Epidermal melanocyte (primary cell): ENCODE data around the gene ELMO1.

ENCODE experiments used
- DNase-seq: peaks from one replicate; pipeline ENCODE4 v3.0.0; 2011; ENCODE audit warnings: low spot score; ENCODE audit not compliant: insufficient read length

Gene ELMO1

DNA sequence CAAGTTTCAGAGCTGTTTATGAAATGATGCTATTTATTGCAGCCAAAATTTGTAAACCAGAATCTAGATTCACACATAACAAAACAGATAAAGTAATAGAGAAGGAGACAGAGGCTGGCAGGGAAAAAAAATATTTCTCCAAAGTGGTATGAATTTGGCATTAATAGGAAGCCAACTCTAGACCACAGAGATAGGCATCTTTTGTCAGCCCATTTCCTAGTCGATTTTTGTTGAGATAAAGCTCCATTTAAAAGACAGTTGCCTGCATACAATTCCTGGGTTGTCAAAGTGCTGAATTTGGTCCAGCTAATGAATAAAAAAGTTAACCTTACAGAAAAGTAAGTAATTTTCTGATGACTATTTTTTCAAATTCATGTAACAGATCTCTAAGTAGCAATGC lies 219.3 kb downstream of the ELMO1 start:
- DNase-seq: no peak

DNA sequence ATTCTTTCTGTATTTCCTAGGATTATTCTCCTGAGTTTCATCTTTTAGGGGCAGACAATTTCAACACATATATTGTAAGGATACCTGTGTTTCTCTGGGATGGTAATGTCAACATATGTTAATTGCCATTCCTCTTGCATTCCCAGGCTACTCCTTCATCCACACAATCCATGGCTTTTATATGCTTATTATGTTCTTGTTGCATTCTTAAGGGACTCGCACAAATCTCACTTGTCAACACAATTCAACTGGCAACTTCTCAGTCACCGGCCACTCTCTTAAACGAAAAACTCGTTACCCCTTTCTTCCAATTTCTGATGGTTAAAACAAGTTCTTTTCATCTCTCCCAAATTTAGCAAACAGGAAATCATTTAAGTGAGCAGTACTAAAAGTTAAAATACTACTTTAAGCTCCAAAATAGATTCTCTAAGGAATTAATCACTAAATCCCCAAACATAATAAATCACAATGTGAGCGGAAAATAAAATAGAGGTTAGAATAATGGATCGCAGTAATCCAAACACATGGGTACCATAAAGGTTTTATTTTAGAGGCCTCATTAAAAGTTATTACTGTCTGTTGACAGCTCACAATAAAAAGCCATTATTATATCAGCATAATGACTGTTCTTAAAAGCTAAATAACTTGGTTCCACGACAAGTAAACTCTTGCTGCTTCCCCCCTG lies 223.2 kb downstream of the ELMO1 start:
- no peak for DNase-seq

DNA sequence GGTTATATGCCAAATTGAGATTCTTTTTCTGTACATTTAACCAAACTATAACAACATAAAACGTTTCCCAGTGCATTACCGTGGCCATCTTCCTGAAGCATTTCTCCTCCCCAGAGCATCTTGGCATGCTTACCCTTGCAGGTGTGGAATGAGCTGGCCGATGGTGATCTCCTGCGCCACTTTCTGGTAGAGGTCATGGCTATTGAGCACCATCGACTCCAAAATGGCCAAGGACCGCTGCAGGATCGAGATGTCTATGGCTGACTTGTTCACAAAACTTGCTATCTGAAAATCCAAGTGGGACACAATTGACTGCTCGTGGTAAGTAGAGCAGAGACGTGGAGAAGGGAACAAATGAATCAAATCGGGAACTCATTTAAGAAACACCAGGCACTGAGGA lies 223.9 kb downstream of the ELMO1 start:
- DNase-seq: no peak

DNA sequence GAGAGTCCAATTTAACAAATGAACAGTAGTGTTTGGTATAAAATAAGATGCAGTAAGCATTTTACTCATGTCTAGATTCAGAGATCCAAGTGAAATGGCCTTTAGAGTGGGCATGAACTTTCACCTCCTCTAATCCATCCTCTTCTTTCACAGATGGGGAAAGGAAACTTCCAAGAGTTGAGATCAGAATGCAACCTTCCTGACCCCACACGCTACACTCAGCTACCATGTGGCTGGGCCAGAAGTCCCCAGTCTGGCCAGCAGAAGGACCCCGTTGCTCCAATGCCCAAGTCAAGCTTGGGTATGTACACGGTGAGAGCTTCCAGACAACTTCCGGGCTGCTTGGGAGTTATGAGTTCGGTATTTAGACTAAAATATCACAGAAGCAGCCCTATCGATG lies 228.0 kb downstream of the ELMO1 start:
- no peak for DNase-seq

DNA sequence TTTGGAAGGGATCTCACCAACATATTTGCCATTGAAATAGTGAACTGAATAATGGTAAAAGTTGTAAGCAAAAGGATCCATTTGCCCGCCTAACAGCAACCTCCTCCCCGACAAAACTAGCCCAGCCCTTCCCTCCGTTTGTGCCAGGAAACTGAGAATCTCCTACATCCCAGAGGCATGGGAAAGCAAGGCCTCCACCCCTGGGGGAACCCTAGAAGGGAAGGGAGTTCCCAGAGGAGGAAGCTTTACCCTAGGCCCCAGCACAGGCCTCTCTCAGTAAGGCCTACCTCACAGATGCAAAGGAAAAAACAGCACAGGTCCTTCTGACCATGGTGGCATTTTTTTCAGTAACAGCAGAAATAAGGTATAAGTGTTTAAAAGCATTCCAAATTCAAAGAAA lies 229.7 kb downstream of the ELMO1 start:
- DNase-seq: no peak

DNA sequence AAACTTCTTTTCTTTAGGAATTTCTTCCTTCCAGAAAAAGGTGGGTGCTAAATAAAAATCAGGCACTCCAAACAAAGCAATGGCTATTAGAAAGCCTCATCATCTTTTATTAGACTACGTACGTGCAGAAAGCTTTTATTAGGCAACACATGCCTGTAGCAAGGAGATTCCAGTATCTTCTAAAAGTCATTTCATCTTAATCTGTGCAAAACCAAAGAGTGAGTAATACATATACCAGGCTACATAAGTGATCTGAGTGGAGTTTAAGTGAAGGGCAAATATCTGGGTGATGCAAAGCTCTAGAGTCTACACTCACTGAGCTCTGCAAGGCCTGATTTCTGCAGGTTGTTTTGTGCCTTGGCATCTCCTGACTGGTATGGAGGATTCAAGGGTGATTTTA lies 231.7 kb downstream of the ELMO1 start:
- no peak for DNase-seq

DNA sequence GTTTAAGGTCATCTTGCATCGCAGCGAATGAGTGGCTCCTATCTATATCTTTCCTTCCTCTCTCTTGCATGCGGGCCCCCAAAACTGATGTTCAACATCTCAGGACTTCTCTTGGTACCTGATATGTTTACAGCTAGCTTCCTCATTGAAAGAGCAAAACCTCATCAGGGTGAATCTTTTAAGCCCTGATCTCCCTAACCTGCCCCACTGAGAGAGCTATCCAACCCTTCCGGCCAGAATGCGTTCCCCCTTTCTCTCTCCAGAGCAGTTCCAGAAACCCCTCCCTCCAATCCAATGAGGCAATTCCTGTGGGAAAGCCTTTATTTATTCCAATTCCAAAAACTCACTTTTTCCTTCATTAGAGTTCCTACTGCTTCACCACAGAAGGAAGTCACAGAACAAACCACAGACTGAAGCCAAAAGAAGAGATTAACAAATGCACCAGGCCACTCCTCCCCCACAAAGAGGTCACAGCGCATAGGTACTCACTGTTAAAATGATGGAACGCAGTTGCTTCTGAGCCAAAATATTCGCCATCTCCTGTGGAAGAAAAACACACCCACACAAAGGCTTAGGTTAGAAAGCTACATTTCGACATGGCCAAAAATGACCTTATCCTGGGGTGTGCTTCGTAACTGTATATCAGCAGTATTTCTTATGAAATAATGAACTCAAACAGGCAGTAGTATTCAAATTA lies 232.4 kb downstream of the ELMO1 start:
- no peak for DNase-seq

DNA sequence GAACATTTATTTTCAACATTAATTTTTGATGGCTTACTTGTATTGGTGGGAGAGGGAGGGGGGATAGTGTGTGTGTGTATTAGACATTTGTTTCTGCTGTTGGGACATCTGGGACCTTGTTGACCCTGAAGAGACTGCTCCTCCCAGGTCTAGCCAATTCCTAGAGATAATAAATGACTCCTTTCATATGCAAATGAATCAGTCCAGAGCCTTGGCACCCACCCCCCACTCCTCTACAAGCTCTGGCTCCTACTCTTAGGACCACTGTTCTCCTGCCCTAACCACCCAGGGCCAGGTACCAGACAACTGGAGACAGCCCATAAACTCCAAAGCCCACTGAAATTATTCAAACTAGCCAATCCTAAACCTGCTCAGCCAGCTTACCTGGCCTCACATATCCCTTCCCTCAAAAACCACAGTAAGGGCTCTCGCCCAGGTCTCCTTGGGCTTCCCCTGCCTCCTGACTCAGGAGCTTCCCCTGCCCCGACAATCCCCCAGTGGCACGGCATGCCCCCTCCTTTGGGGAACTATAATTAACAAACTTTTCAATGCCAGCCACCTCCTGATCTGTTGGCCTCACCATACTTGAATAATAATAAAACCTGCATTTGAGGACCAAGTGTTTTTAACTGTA lies 233.3 kb downstream of the ELMO1 start:
- no peak for DNase-seq

DNA sequence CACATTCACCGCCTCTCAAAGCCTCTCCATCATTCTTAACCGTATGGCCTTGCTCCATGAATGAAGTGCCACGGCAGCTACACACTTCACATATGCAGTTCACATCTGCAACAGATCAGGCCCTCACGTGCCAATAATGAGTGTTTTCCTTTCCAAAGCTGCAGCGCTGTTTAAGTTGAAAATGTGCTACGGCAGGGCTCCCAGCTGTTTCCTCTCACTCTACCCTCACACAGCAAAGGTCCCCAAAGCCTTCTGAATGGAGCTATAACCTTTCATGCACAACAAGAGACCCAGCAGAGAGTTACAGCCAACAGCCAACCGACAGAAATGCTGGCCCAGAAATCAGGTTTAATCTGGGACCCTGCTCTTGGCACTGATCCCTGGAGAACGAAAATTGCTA lies 236.1 kb downstream of the ELMO1 start:
- no peak for DNase-seq

DNA sequence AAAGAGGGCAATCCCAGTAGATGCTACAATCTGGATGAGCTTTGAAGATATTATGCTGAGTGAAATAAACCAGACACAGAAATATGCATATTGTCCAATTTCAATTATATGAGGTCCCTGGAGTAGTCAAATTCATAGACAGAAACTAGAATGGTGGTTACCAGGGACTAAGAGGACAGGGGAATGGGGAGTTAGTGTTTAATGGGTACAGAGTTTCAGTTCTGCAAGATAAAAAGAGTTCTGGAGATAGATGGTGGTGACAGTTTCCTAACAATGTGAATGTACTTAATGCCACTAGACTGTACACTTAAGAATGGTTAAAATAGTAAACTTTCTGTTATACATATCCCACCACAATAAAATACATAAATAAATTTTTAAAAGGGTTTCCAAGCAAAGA lies 236.6 kb downstream of the ELMO1 start:
- no peak for DNase-seq

DNA sequence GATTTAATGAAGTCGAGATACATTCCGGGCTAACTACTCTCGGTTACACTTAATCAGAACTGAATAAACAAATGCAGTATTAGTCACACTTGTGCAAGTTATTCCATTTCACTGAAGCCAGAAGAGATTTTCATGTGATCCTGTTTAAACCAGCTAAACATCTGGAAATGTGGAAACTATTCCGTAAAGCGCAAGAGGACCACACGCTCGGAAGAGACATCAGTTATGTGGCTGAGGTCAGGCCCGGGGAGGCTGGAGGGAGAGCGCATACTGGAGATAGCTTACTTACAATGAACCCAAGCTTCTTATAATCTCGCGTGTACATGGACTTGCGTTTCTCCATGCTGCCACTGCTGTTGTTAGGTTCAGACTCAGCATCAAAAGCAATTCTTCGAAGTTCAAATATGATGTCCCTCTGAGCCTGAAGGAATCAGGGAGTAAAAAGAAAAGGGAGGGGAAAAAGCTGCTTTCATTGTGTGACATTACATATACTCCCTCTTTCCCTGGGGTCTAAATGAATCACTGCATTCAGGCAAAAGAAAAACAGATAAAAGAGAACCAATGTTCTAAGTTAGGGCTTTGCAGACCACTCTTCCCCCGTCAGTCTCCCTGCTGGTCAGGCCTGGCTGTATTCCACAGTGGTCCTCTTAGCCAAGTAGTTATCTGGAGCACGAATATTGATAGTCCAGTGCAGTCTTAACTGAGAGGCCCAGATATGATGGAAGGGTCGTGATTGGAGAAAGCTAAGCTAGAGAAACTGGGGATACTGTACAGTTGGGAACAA lies 237.4 kb downstream of the ELMO1 start:
- DNase-seq: no peak

DNA sequence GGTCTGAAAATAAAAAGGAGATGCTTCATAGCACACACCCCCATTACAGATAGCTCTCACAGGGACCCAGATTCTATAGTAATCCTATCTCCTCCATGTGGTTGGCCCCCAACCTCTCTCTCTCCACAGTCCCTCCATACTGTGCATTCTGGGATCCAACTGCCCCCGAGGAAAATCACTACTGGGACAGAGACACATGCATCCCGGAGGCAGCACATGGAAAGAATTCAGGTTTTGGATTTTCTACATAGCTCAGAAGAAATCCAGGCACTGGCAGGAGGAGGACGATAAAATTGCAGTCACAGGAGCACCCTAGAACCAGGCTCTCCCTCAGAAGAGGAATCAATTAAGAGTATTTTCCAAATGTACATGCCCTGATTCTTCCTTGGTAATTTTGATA lies 239.5 kb downstream of the ELMO1 start:
- no peak for DNase-seq

DNA sequence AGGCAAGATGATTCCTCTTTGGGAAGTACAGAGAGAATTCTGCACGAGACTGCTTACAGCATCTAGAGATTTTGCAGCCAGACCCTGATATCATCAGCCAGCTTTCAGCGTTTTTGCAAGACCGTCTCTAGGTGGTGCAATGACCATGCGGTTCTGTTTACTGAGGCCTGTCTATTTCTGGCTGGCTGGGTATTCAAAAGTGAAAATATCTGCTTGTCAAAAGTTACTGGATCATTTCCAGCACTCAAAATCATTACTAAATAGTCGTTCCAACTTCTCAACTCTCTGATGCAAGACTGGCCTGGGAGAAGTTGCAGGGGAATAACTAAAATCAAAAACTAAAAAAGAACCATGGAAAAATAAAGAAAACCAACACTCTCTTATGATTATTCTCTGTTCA lies 240.1 kb downstream of the ELMO1 start:
- peak; percentile 32 for DNase-seq

DNA sequence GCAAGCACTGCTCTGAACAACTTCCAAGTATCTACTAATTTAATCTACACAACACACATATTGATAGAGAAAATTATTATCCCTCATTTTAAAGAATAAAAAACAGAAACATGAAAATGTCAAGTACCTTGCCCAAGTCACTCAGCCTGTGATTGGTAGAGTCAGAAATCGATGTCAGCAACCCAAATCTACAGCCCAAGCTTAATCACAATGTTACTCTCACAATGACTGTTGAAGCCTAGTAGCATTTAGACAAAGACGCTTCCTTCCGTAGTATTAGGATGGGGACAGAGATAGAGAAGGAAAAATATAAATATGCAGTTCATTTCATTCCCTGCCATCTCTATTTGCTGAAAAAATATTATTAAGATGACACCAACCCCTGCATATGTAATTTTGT lies 242.5 kb downstream of the ELMO1 start:
- no peak for DNase-seq

DNA sequence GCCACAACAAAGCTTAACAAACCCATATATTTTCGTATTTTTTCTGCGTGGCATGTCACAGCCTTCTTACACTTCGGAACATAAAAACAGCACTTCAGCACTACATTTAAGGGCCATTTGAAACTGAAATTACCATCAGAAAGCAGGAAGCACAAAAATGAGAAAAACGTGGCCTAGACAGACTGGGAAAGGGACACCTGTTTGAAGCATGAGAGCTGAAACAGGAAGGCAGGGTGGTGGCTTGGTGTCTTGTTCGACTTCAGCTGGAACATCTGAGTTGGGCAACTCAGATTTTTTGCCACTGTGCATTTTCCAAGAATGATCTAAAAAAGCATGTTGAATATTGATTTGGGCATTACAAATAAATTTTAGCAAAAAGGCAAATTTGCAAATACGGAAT lies 243.2 kb downstream of the ELMO1 start:
- DNase-seq: no peak

DNA sequence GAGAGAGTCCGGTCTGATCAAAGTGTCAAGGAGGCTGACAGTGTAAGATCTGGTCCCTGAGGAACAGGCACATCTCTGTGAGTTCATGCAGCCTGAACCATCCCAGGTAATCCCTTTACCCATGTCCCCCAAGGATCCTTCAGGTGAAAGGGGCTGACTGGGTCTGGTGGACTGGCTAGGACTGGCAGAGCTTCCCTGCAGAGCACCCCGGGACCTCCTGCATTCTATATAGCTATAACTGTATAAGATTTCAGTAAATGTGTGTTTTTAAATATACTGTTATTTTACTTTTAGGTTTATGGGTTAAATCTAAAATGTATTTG lies 246.8 kb downstream of the ELMO1 start:
- DNase-seq: no peak

DNA sequence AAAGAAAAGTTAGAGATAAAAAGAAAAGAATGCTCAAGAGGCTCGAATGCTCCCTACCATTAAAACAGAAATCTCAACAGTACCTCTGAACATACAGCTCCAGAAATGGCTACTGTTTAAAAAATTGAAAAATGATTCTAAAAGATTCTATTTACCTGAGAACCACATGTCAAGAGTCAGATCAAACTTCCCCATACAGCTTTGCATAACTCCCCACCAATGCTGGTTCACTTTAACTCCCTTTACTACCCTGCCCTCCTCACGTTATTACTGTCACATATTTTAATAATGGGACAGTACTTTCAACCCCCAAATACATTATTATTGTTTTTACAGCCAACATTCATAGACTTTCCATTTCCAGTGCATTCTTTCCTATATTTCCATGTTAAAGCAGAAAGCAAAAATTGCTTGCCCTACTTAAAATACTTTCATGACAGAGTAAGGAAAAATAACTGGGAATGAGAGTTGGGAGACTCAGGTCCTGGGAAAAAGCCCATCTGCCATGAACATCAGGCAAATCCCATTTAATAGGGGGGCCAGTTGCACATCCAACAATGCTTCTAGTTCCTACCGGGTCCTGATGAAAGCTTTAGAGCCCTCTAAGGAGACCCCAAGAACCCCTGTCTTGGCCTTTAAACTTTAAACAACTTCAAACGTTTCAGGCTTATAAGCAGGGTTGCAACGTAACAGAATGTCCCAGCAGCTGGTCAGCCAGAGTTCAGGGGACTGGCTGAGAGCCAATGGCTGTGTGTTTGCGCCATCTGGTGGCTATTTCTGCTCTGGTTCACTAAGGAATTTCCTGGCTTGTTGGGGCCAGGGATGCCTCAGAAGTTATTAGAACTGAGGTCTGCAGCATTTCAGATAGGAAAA lies 247.4 kb downstream of the ELMO1 start:
- peak; percentile 69 for DNase-seq

DNA sequence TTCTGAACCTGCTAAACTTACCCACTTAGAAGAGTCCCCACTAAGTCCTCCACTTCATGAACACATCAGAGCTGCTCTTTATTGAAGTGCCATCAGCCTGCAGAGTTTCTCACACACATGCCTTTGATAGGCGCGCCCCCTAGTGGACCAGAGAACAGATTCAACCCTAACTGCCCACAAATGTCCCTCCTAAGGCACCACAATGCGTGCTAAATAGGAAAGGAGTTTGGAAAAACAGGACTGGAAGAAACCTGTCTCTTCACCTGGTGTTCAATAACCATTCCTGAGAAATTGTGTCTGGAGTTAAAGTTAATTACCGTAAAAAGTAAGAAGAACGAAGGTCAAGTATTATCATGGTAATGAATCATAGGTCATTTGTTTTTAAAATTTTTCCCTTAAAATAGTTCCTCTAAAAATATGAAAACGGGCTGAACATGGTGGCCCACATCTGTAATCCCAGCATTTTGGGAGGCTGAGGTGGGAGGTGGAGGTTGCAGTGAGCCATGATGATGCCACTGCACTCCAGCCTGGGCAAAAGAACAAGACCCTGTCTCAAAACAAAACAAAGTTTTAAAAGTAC lies 249.7 kb downstream of the ELMO1 start:
- DNase-seq: peak; percentile 36

DNA sequence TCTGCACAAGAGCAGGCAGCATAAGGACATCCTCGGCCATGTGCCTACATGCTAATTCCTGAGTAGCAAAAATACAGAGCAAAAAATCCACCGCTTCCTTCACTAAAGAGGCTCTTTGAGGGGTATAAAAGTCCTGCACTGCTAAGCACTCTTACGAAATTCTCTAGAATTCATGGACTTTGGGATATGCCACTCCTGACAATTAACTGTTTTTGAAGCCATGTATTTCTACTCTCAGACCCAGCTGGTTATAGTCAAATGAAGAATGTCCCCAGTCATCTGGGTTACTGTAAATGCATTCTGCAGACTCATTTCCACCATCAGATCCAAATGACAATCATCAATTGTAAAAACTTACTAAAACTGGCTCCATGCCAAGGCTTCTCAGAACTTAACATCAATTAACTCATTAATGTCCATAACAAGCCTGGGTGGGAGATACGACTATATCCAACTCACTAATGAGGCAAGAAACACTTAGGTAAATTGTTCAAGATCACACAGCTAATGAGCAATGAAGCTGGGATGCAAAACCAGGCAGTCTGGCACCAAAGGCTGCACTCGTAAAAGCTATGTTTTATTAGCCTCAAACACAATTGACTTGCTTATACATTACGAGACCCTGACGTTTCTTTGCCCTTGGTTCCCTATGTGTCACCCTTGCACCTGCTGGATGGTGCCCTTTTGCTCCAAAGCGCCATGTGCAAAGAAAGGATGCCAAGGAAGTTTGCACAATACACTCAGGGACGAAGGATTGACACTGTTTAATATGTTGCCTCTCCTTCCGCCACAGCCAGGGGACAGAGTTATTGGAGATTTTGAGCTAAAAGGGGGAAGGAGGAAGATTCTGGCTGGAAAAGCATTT lies 250.4 kb downstream of the ELMO1 start:
- DNase-seq: no peak

DNA sequence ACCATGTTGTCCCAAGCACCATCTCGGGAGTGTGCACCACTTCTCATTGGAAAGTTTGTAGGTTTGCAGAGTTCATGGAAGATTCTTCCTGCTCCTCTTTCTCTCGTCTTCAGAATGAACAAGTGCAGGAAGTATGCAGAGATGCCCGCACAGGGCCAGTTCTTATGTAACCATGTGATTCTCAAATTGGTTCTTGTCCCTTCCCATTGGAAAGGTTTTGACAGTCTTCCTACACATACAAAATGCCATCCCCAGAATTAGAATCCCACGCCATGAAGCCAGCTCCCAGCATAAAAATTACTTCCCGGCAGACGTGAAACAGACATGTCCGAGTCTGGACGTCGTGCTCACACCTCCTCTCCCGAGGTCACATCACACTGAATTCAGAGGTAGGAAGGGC lies 251.6 kb downstream of the ELMO1 start:
- no peak for DNase-seq
